Middle frontal gyrus (tissue), 1 donor: ENCODE measurements around the gene PTF1A.

Source experiments
- DNase-seq: peaks from one replicate; pipeline ENCODE4 v3.0.0-alpha.2; 2015; ENCODE audit warnings: low spot score; ENCODE audit errors: extremely low spot score

The PTF1A gene

DNA sequence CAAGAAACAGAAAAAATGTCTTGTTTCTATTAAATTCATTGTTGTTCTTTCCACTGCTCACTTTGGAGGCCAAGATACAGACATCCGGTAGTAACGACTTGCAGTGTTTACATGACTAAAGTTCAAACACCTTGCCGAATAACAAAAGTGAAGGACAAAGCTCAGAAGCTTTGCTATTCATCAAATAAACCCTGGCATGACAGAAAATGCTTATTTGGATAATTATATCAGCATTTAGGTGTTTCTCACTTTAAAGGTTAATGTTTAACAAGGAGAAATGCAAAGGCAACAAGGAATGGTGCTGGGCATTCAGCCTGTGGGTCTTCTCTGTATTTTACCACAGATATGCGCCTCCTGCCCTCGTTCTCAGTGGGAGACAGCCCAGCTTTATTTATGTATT, 5.4 kb upstream of the PTF1A start:
- DNase-seq, result no peak

- DNase-seq, result no peak
Measured at GRCh38 chr10:23187155-23187554, 5.0 kb upstream of the PTF1A start.

DNA sequence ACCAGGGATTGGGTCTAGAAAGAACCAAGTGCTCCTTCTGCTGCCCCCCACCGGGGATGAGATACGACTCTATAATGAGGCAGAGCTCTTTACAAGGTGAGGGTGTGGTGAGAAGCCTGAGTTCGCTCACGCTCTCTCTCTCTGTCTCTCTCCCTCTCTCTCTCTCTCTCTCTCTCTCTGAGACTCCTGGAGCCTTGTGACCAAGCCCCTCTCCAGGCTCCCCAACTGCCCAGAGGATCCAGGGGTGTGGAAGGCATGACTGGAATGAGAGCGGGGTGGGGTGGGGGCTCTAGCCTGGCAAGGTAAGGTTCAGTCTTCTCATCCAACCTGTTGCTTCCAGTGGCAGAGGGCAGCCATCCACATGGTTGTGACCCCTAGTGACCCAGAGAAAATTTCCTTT, 3.1 kb upstream of the PTF1A start:
- DNase-seq, result no peak

DNA sequence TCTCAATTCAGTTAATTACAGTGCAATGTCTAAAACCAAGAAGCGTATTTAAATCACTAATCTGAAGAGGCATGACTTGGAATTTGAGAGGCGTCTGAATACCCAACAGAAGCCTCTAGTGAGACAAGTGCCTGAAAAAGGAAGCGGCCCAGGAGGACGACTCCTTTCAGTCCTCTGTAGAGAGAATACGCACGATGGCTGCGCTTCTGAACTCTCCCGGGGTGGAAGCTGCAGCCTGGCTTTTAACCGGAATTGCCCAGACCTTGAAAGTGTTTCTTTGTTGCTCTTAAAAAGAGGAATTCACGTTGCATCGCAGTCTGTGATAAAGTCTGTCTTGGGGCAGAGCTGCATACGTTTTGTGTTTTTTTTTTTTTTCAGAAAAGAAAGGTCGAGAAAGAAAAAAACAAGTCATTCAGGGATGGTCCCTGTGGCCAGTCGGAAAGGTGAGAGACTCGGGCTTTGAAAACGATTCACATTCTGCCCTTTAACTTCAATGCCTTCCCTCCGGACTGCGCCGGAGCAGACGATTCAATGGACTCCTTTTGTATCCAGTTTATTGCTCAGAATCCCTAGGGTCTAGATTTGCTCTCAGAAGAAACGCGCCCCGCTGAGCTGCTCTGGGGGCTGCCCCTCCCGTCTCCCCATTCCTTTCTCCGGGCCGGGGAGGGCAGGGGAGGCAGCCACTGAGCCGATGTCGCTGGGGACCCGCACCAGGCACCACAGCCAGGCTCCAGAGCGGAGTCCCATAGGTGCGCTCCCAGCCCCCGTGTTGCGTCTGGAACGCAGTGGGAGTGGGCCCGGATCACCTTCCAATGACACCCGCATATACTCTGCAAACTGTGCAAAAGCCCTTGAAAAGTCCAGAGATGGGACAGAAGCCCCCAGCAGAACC, 994 bp upstream of the PTF1A start:
- DNase-seq, result no peak

DNA sequence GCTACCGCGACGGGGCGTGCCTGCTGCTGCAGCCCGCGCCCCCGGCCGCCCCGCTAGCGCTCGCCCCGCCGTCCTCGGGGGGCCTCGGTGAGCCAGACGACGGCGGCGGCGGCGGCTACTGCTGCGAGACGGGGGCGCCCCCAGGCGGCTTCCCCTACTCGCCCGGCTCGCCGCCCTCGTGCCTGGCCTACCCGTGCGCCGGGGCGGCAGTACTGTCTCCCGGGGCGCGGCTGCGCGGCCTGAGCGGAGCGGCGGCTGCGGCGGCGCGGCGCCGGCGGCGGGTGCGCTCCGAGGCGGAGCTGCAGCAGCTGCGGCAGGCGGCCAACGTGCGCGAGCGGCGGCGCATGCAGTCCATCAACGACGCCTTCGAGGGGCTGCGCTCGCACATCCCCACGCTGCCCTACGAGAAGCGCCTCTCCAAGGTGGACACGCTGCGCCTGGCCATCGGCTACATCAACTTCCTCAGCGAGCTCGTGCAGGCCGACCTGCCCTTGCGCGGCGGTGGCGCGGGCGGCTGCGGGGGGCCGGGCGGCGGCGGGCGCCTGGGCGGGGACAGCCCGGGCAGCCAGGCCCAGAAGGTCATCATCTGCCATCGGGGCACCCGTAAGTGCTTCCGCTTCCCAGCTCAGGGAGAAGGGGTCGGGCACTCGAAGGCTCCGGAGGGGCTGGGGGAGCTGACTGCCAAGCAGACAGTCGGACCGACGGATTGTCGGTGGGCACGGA, 761 bp downstream of the PTF1A start:
- no peak for DNase-seq

DNA sequence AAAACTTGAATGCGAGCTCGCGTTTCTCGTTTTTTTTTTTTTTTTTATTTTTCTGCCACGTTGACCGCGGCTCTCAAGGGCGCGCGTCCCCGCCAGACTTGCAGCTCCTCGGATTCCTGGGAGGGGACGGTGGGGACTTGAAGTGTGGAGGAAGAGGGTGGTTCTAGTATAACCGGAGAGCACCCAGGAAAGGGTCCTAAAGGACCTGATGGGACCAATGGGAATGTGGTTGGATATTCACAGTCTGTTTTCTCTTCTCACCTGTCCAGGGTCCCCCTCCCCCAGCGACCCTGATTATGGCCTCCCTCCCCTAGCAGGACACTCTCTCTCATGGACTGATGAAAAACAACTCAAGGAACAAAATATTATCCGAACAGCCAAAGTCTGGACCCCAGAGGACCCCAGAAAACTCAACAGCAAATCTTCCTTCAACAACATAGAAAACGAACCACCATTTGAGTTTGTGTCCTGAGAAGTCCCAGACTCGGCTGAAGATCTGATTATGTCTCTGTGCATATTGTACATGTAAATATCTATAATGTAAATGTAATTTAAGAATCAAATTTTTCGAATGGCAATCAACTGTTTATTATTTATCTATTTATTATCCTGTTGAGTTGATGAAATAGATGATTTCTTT, 1.4 kb downstream of the PTF1A start:
- no peak for DNase-seq

GRCh38 chr10:23194471-23194965, 2.4 kb downstream of the PTF1A start:
- DNase-seq, result no peak

DNA sequence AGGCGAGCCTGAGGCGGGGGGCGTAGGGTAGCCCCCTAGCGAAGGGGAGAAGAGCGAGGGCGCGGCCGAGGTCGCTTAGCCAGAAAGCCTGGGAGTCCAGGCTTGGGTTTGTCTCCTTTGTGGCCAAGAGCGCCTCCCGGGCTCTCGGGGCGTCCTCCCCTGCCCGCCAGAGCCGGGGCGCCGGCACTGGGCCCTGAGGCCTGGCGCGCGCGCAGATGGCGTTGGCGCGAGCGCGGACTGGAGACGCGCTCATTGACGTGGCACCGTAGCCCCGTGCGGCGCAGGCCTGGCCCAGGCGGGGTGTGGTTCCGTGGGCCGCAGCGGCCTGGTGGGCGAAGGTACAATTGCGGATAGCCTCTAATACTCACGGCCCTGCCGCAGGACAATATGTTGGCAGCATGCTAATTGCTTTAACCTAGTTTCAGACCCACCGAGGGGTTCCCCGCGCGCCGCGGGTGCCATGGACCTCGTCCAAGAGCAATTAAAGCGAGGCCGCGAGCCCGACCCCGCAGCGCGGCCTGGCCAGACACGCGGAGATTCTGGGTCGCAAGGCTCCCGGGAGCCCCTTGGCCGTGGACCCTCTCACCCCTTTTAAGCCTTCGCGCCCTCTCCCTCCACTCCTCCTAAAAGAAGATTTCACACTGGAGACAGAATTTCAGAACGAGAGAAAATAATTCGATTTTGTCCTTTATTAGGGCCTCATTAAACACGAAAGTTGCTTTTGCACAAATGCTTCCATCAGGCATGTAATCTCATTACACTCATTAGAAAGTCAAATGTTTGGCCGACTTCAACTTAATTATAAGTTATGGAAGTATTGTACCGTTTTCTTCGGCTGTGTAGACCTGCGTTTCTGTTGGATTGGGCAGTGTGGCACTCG, 3.1 kb downstream of the PTF1A start:
- DNase-seq, result no peak

DNA sequence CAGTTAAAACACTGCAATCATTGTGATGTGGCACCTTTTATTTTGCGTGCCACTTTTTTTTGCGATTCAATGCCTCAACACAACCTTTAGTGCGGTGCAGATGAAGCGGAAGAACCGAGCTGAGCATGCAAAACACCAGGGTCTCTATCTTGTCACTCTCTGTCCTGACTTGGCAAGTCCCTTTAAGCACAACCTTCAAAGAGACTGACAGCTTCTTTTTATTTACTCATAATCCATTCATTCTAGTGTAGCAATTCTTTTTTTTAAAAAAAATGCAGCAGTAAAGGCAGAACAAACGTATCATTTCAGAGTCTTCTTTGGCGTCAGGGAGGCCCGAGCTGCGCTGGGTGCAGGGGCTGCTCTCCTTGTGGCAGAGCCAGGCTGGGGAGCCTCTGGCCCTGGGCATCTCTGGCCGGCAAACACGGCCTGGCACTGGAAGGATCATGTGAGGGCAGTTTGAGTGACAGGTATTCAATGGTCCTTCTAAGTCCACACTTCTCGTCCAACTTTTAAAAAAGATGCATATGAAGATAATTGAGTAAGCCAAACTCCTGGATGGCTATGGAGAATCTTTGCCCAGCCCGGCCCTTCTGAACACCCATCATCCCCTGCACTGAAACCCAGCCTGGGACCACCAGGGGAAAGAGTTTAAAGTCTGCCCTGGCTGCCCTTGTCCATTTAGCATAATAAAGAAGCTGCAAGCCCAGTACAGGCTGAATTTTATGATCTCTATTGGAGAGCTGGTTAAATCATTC, 3.9 kb downstream of the PTF1A start:
- DNase-seq, result no peak

GRCh38 chr10:23196915-23197314, 4.8 kb downstream of the PTF1A start:
- DNase-seq, result no peak

DNA sequence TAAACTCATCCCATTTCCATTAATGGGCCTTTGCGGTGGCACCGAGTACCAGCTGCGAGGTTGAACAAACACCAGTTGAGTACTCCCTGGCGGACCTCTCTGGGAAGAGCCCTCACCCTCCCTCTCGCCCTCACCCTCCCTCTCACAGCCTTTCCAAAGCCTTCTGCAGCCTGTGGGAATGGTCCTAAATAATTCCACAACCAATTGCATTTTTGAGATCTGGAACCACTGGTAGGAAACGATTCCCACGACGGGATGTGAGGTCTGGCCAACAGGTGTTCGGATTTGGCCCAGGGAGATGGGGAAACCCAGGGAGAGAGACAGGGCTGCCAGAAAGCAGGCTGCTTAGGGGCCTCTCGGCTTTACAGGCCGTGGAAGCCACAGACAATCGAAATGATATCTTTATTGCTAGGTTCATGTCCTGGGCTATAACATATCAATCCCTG, 5.3 kb downstream of the PTF1A start:
- DNase-seq, result no peak

DNA sequence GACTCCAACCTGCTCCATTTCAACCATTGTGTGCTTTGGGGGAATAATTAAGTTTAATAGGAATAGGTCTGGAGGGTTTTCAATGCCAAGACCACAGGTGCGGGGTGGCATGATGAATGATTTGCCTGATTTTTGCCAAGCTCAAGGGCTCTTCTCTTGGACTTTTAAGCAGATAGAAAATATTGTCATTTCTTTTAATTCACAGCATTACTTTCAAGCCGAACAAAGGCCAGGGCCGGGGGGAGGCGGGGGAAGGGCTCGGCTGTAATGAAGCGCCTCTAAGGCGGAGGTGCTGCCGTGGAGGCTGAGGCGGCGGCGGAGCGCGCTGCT, 6.5 kb downstream of the PTF1A start:
- no peak for DNase-seq

DNA sequence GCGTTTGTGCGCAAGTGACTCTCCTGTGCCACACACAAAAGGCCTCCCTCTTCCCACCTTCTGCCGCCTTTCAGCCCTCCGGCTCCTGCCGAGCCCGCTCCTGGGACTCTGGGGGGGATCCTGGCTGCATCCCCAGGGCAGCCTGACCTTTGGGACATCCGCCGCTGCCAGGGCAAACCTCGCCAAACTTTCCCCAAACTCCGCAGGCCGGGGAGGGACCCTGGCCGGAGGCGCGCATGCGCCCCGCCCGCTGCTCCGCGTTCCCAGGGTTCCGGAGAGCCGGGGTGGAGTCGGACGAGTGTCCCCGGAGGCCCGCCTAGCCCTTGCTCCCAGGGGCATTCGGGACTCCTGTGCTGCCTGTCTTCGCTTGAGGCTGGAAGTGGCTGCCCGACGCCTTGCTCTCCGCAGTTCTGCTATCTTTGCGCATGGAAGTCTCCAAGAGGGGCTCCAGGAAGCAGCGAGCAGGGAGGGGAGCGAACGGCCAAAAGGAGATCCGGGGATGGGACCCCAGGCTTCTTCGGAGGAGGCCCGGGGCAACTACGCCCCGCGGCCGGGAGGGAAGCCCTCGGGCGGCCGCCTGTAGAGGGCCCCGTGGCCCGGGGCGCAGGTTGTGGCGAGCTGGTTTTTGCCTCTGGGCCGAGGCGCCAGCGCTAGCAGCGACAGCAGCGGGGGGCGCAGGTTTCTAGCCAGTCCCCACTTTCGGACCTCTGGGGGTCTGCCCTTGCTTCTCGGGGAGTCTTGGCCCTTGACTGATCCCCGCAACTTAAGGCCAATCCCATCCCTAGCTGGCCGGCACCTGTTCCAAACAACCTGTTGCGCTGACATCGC, 7.0 kb downstream of the PTF1A start:
- DNase-seq, result no peak

DNA sequence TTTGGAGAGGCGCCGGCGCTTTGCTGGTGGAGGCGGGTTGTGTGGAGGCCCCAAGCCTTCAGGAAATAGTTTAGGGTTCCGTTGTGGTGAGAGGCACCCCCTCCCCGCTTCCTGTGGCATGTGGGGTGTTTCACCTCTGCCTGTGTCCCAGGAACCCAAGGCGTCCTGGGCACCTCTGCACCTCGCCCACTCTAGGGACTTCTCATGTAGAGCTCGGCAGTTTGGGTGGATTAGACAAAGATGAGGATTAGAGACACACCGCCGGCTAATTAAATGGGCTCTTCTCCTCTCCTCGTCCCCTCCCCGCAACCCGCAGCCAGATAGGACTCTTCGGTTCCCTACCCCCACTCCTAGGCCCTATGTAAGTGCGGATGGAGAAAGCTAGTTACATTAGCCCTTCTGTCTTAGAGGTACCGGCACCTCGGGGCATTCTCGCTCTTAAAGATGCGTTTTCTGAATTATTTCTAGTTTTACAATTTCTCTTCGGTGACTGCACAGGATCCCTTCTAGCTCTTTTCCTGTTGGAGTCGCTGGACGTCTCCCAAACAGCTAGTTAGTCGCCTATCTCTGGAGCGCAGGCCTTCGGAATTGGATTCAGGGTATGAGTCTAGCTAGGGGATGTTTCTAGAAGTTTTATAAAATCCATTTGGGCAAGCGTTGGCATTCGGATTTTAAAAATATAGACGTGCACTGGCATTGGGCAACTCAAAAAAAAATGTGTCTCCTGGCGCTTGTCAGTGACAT, 7.8 kb downstream of the PTF1A start:
- DNase-seq, result no peak

GRCh38 chr10:23200586-23200985, 8.5 kb downstream of the PTF1A start:
- DNase-seq, result no peak

- DNase-seq, result no peak
Measured at GRCh38 chr10:23200997-23201652, 9.0 kb downstream of the PTF1A start.

DNA sequence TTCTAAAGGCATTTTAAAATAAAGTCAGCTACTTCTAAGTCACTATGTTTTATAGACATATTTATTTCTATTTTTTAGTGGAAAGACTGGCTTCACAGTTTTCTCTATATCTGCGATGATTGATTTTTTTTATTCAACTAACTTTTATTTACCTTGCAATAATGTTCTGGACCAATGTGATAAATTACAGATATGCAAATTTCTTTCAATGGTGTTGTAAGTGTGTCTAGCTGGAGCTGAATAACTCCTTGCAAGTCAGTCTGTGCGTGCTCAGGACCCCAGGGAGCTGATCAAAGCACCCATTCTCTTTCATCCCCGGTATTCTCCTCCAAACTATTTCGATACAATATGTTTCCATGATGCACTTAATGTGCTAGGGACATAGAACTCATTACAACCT, 9.7 kb downstream of the PTF1A start:
- no peak for DNase-seq

DNA sequence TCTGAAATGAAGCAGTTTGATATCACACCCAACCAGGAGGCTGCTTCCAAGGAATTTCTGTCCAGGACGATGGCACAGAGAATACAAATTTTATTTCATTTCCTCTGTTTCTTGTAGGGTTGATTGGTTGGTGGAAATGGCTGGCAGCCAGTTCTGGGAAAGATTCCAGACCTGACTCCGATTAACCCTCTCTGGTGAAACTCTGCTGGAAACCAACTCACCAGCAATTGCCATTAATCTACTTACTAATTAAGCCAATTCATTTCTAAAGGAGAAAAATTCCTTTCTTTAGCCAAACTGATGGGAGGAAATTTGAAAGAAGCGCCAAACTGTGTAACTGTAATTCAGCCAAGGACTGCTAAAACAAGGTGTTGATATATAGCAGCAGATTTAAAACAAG, 10.7 kb downstream of the PTF1A start:
- DNase-seq, result no peak
